ENCODE results near the gene MPPED1. TPM values are rescaled to one million over a fixed set of nuclear protein-coding genes. Genes with fewer than 3 reads are reported as not detected.

MPPED1 gene
- total RNA-seq, 4 donors from 2014 or later: not detected

GRCh38 chr22:43421046-43421665 lies 9.3 kb downstream of the MPPED1 start:
- no peak for TF ChIP-seq CTCF (IDR thresholded peaks at IDR 0.05; ENCODE audit: low read depth)

GRCh38 chr22:43421914-43422615 lies 10.3 kb downstream of the MPPED1 start:
- no peak for TF ChIP-seq CTCF (IDR thresholded peaks at IDR 0.05; ENCODE audit: low read depth)

- TF ChIP-seq CTCF (IDR thresholded peaks at IDR 0.05; ENCODE audit: low read depth): no peak
Observed at GRCh38 chr22:43423046-43423445, 11.2 kb downstream of the MPPED1 start.

- no peak for TF ChIP-seq CTCF (IDR thresholded peaks at IDR 0.05; ENCODE audit: low read depth)
Observed at GRCh38 chr22:43424201-43424600, 12.4 kb downstream of the MPPED1 start.

GRCh38 chr22:43424666-43425630 lies 13.1 kb downstream of the MPPED1 start:
- no peak for TF ChIP-seq CTCF (IDR thresholded peaks at IDR 0.05; ENCODE audit: low read depth)

GRCh38 chr22:43425976-43426785 lies 14.4 kb downstream of the MPPED1 start:
- no peak for TF ChIP-seq CTCF (IDR thresholded peaks at IDR 0.05; ENCODE audit: low read depth)
